Ovary (tissue), 10 donors: ENCODE data around the gene CHST4. TPM values are rescaled to one million over a fixed set of nuclear protein-coding genes. Genes with fewer than 3 reads are reported as not detected.

Experiments used
- DNase-seq, 5 donors: peaks; one replicate each; pipeline ENCODE4 v3.0.0-alpha.2; 2019 to 2020
- H3K27ac ChIP-seq, 2 donors: fragments of 200-600 bp; one replicate each; pipeline versions ENCODE4 v1.5.1 to v1.8.0; 2019 to 2022
- H3K27me3 ChIP-seq: fragments of 200-600 bp; one replicate; pipeline ENCODE4 v1.8.0; 2022
- H3K36me3 ChIP-seq: fragments of 200-600 bp; sonication (generic); one replicate; pipeline ENCODE4 v1.5.1; 2019
- H3K4me1 ChIP-seq: one replicate; pipeline ENCODE4 v1.8.1; 2013; ENCODE audit warnings: mild to moderate bottlenecking, moderate library complexity; ENCODE audit not compliant: insufficient read depth
- H3K4me3 ChIP-seq: fragments of 200-600 bp; sonication (generic); one replicate; pipeline ENCODE4 v1.5.1; 2017
- H3K9me3 ChIP-seq, 2 donors: fragments of 200-600 bp in 1 of 2; sonication (generic) in 1 of 2; one replicate each; pipeline versions ENCODE4 v1.5.1 to v1.8.1; 2013 to 2019; ENCODE audit warnings: mild to moderate bottlenecking in 1 of 2, moderate library complexity in 1 of 2
- CTCF ChIP-seq, 3 donors: fragments of 450-650 bp in 2 of 3; fragments of 200-600 bp in 1 of 3; IDR thresholded peaks; one replicate each; pipeline versions ENCODE4 v1.5.1 to v1.8.0; 2016 to 2022; ENCODE audit warnings: antibody characterized with exemption in 3 of 3, mild to moderate bottlenecking in 1 of 3
- EP300 ChIP-seq: sonication (generic); formaldehyde crosslinking; IDR thresholded peaks from one replicate; pipeline ENCODE4 v1.6.1; 2017; ENCODE audit warnings: antibody characterized with exemption
- POLR2A ChIP-seq: fragments of 450-650 bp; IDR thresholded peaks from one replicate; pipeline ENCODE4 v1.6.1; 2017; ENCODE audit warnings: antibody characterized with exemption, mild to moderate bottlenecking, moderate library complexity
- WGBS, 3 donors: extraction: QIAGEN DNeasy Blood & Tissue Kit in 1 of 3; methylation state at CpG; one replicate each; pipeline versions ENCODE4 v1.1.5 to v1.1.7; 2013 to 2017; 5-methylcytosine and 5-hydroxymethylcytosine counted together
- intact Hi-C, 4 donors: fragments of 100-400 bp; cut with DNase I; formaldehyde crosslinking; loops; one replicate each; pipeline versions ENCODE4 v1.11.0 to v1.15.1; 2022 to 2023
- long read RNA-seq, 3 donors: library from polyadenylated mRNA in 2 of 3; unstranded in 2 of 3; transcript quantifications; one replicate each; pipeline ENCODE4 v2.0.0 and lab custom pipeline, GENCODE V29; 2021 to 2026
- polyA plus RNA-seq, 2 donors: library from polyadenylated mRNA; stranded (reverse); fragments of 200-250 nt in 1 of 2; fragments of 350-450 nt in 1 of 2; fragmentation: Illumina TruSeq in 1 of 2; extraction: RNeasy Lipid Tissue Mini Kit (QIAGEN cat#74804) in 1 of 2; gene quantifications; one replicate each; pipeline ENCODE4 v1.2.3, GENCODE V29; 2013 to 2014
- total RNA-seq, 7 donors: library from RNA; depleted of rRNA in 2 of 7; stranded (reverse); fragments of >200 nt in 2 of 7; fragmentation: NEBNext Ultra II Directional in 3 of 7; extraction: Animal tissue kit (Norgen Biotek cat#: 25700) in 3 of 7; gene quantifications; one replicate each; pipeline versions ENCODE4 v1.1.0 to v1.2.4, GENCODE V29; 2016 to 2023
- donor health status: DM: no; HTN: no; CAD: no; lungs with moderate emphysema.
- donor health status: DM: no; HTN: no; CAD: no.
- donor health status: Bipolar disorder and iron deficiency.
- donor health status: DM: yes; HTN: yes; CAD: no.
- donor health status: DM: no; HTN: no; CAD: no.
- donor health status: DM: yes; HTN: yes; CAD: no.

Gene CHST4
- total RNA-seq (1 to 10 TPM in 1 of 7 donors, under 1 TPM in 3, not detected in 3; 0.20 to 4.0 (median 0.70) TPM), polyA plus RNA-seq (under 1 TPM; 0.05 to 0.10 TPM)
- long read RNA-seq, donor 1 = 0 reads
- long read RNA-seq, donor 2 = 0 reads
- long read RNA-seq, donor 3 = 0 reads

DNA sequence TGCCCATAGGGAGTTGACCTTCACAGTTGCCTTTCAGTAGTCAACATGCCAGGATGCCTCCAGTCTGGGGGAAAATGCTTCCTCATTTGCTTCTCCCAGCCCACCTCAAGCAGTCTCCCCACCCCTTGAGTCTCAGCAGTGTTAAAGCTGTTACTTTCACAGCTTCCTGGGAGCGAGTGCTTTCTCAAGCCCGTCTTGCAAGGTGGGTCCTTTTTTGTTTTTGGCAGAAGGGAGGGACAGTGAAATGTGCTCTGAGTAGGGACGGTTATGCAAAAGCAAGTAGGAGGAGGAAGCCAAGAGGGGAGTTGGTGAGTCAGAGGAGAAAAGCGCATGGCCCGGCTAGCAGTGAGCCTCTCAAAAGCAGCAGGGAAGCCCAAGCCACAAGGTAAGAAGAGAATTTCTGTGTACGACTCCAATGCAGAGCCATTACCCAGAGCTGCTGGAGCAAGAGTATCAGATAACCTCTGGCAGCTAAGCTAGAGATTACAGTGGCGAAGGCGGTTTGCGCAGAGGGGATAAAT lies at the start of gene CHST4:
Gene CHST4 (plus strand): TSS at position 316 of the 521 bp plus-strand sequence. CDS start 10,252 bp downstream, outside the sequence.
- TF ChIP-seq CTCF (IDR thresholded peaks at IDR 0.05) (no peak), POLR2A (no peak), EP300 (no peak)
- no peak for DNase-seq
- 7 to 15% (median 10%) methylated on average over 9 of the region's 9 CpGs for WGBS, 3 donors
- Histone ChIP-seq H3K4me1 (no peaks in the 10 kb centered on the region), H3K36me3 (no peaks in the 10 kb centered on the region), H3K4me3 (no peak within 1 kb of the TSS), H3K27ac (no peak within 1 kb of the TSS), H3K27me3 (no peaks in the 10 kb centered on the region), H3K9me3 (no peaks in the 10 kb centered on the region)
- intact Hi-C loops = no loop called here

DNA sequence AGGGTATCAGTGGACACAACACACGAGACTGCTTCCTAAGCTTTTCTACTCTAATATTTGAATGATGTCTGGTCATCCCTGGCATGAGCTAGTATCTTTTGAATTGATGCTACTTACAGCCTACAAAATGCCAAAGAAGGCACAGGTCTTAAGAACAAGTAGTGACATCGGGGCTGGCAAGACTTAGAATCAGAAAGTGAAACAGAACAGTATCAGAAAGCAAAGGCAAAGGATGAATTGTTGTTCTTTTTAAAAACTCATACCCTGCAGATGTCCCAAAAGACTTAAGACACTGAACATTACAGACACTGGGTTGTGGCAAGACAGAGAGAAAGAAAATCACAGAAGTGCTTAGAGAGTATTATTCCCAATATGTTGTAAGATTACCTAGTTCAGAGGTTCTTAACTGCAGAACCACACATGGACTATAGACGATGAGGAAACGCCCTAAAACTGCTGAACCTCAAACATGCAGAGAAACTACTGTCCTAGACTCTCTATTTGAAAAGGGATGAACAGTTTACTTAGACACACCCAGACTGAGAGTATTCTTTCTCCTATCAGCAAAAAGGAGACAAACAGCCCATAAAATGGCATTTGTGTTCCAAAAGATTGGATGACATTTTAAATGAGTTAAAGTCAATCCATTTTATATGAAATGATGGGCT lies 49.6 kb upstream of the CHST4 start:
- Histone ChIP-seq H3K9me3 (no peaks in the 10 kb centered on the region), H3K4me3 (no peak overlapping the region), H3K4me1 (no peaks in the 10 kb centered on the region), H3K27ac (no peak overlapping the region), H3K36me3 (no peaks in the 10 kb centered on the region), H3K27me3 (no peaks in the 10 kb centered on the region)
- no peak for DNase-seq
- WGBS, 3 donors = 93 to 95% (median 94%) methylated on average over 4 of the region's 4 CpGs
- TF ChIP-seq POLR2A (no peak), EP300 (no peak), CTCF (IDR thresholded peaks at IDR 0.05) (no peak)
- intact Hi-C loops = no loop called here

- intact Hi-C loops = no loop called here
- no peak overlapping the region for H3K4me3 ChIP-seq
- TF ChIP-seq EP300 (no peak), POLR2A (no peak), CTCF (IDR thresholded peaks at IDR 0.05) (no peak)
- peaks cover 1% of the 10 kb centered on the region for H3K4me1 ChIP-seq
- 42 to 51% (median 44%) methylated on average over 3 of the region's 3 CpGs for WGBS, 3 donors
- H3K27me3 ChIP-seq = no peaks in the 10 kb centered on the region
- no peak for DNase-seq
- no peaks in the 10 kb centered on the region for H3K36me3 ChIP-seq
- H3K9me3 ChIP-seq = no peaks in the 10 kb centered on the region
- H3K27ac ChIP-seq = no peak overlapping the region
These were observed 46.8 kb upstream of the CHST4 start for GRCh38 chr16:71479420-71479819.

- no peak for DNase-seq
- intact Hi-C loops = no loop called here
- Histone ChIP-seq H3K9me3 (no peaks in the 10 kb centered on the region), H3K27ac (no peak overlapping the region), H3K27me3 (no peaks in the 10 kb centered on the region), H3K4me3 (no peak overlapping the region), H3K4me1 (peaks cover 1% of the 10 kb centered on the region), H3K36me3 (no peaks in the 10 kb centered on the region)
- TF ChIP-seq EP300 (no peak), POLR2A (no peak), CTCF (IDR thresholded peaks at IDR 0.05) (no peak)
- 88 to 97% (median 93%) methylated on average over 2 of the region's 2 CpGs for WGBS, 3 donors
These were observed 45.3 kb upstream of the CHST4 start for GRCh38 chr16:71480956-71481355.
